ENCODE measurements around the gene P2RX6.
A peak's percentile ranks its signal among the peaks of the same experiment; 100 is the strongest.

P2RX6 gene

DNA sequence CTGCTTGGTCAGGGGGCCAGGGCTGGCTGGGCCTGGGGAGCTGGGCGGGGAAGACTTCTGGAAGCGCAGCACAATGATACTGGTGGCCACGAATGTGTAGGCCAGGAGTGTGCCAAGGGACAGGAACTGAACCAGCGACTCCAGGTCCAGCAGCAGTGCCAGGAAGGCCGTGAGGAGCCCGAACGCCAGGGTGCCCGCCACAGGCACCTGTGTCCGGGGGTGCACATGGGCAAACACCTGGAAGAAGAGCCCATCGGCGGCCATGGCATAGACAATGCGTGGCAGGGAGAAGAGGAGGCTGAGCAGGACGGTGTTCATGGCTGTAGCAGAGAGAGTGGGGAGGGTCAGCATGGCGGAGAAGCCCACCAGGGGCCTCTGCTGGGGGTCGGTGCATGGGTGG, 15.1 kb downstream of the P2RX6 start:
- TF ChIP-seq, protein P1, sequence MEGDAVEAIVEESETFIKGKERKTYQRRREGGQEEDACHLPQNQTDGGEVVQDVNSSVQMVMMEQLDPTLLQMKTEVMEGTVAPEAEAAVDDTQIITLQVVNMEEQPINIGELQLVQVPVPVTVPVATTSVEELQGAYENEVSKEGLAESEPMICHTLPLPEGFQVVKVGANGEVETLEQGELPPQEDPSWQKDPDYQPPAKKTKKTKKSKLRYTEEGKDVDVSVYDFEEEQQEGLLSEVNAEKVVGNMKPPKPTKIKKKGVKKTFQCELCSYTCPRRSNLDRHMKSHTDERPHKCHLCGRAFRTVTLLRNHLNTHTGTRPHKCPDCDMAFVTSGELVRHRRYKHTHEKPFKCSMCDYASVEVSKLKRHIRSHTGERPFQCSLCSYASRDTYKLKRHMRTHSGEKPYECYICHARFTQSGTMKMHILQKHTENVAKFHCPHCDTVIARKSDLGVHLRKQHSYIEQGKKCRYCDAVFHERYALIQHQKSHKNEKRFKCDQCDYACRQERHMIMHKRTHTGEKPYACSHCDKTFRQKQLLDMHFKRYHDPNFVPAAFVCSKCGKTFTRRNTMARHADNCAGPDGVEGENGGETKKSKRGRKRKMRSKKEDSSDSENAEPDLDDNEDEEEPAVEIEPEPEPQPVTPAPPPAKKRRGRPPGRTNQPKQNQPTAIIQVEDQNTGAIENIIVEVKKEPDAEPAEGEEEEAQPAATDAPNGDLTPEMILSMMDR (IDR thresholded peaks at IDR 0.05) = no peak
- DNase-seq = no peak
- H3K9me3 ChIP-seq = no peaks in the 10 kb centered on the region
- intact Hi-C loops (cut with DNase I; ENCODE audit: low total_unique reads) = loop anchor here (5.0 kb wide), 1 partner anchor 937 kb away; no protein-coding TSS in a partner anchor
- H3K36me3 ChIP-seq = no peaks in the 10 kb centered on the region
- no peak overlapping the region for H3K4me3 ChIP-seq
- H3K4me1 ChIP-seq = peaks cover 0 to 15% (median 9%) of the 10 kb centered on the region in 4 donors
- peaks cover 0 to 75% of the 10 kb centered on the region in 2 donors for H3K27me3 ChIP-seq
- no peak overlapping the region for H3K27ac ChIP-seq

DNA sequence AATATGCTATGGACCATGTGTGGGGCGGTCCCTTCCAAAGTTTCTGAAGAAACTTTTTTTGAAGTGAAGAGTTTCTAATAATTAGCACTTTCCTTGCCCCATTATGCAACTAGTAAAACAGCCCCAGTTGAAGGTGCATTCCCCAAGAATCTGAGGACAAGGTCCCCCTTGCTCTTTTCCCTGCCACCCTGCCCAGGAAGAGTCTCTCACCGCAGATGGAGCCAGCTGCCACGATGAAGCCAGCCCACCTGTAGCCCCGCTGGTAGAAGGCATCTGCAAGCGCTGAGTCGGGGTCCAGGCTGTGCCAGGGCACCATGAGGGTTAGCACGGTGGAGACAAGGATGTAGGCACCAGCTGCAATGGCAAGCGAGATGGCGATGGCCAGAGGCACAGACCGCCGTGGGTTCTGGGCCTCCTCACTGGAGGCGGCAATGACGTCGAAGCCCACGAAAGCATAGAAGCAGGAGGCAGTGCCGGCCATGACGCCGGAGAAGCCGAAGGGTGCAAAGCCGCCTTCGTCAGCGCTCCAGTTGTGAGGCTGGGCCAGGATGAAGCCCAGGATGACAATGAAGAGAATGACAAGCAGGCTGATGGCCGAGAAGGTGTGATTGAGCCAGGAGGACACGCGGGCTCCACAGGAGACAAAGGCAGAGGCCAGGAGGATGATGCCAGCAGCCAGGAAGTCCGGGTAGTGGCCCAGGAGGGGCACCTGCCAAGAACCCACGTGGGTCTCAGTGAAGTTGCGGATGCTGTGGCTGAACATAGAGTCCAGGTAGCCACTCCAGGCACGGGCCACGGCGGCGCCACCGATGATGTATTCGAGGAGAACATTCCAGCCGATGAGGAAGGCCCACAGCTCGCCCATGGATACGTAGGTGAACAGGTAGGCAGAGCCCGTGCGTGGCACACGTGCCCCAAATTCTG, 15.9 kb downstream of the P2RX6 start:
- no peak overlapping the region for H3K4me3 ChIP-seq
- no peaks in the 10 kb centered on the region for H3K36me3 ChIP-seq
- H3K9me3 ChIP-seq = no peaks in the 10 kb centered on the region
- TF ChIP-seq, protein P1 (IDR thresholded peaks at IDR 0.05) = no peak
- H3K4me1 ChIP-seq = peaks cover 0 to 15% (median 9%) of the 10 kb centered on the region in 4 donors
- peaks cover 0 to 71% of the 10 kb centered on the region in 2 donors for H3K27me3 ChIP-seq
- no peak for DNase-seq
- no peak overlapping the region for H3K27ac ChIP-seq
- intact Hi-C loops (cut with DNase I; ENCODE audit: low total_unique reads) = loop anchor here (5.0 kb wide), 1 partner anchor 936 kb away; no protein-coding TSS in a partner anchor

DNA sequence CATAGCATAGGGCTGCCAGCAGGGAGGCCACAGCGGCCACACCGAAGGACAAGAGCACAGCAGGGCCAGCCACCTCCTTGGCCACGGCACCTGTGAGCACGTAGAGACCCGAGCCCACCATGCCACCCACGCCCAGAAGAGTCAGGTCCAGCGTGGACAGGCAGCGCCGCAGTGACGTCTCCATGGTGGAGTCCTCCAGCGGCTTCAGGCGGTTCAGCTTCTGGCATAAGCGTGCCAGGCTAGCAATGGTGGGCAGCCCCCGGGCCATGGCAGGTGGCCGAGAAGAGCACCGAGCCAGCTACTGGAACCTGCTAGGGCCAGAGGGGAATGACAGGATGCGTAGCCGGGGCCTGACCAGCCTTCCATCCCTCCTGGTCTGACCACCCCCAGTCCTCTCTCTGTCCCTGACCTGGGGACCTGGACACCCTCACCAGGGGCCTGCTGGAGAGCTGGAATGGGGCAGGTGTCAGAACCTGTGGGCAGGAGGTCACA, 16.6 kb downstream of the P2RX6 start:
- Histone ChIP-seq H3K4me1 (peaks cover 0 to 15% (median 9%) of the 10 kb centered on the region in 4 donors), H3K27me3 (peaks cover 0 to 64% of the 10 kb centered on the region in 2 donors), H3K4me3 (no peak overlapping the region), H3K9me3 (no peaks in the 10 kb centered on the region), H3K36me3 (no peaks in the 10 kb centered on the region), H3K27ac (no peak overlapping the region)
- intact Hi-C loops (cut with DNase I; ENCODE audit: low total_unique reads) = loop anchor here (5.0 kb wide), 1 partner anchor 936 kb away; no protein-coding TSS in a partner anchor
- no peak for DNase-seq
- TF ChIP-seq, protein P1 (IDR thresholded peaks at IDR 0.05) = no peak

DNA sequence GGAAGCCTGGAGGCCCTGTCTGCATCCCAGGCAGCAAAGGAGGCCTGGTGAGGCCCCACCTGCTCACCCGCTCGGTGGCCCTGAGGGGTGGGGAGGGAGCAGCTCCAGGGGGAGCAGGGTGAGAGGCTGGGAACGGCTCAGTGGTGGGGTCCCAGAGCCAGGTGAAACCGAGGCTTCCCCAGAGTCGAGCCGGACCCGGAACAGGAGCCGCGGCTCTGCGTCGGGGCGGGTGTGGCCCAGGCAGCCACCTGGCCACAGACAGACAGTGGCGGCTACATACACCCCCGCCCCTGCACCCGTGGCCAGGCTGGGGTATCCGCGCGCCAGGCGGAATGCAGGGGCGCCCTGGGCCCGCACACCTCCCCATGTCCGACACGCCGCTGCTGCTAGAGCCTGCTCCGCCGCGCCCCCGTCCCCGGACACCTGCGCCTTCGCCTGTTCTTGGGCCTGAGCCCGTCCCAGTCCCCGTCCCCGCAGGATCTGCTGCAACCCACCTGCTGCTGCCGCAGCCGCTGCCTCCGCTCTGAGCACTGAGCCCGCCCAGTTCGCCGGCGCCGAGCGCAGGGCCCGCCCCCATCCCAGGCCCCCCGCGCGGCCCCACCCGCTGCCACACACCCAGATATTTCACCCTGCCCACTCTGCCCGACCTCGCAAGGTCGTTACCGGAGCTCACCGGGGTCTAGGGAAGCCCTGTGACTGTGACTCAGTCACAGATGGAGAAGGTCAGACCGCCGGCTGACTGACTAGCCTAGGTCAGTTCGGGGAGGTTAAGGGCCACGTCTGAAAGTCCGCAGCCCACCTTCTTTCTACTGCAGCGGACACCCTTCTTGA, 17.3 kb downstream of the P2RX6 start, which contains the start of gene SLC7A4:
Gene SLC7A4, minus strand, starts transcription at position 525 of the 831 bp plus-strand sequence. CDS start 749 bp downstream, outside the sequence.
- peak within 1 kb of the TSS; percentile 30 to 34 for H3K4me3 ChIP-seq
- intact Hi-C loops (cut with DNase I; ENCODE audit: low total_unique reads) = loop anchor here (5.0 kb wide), 1 partner anchor 935 kb away; no protein-coding TSS in a partner anchor
- no peaks in the 10 kb centered on the region for H3K36me3 ChIP-seq
- TF ChIP-seq, protein P1 (IDR thresholded peaks at IDR 0.05) = no peak
- H3K9me3 ChIP-seq = no peaks in the 10 kb centered on the region
- H3K27me3 ChIP-seq = peaks cover 0 to 58% of the 10 kb centered on the region in 2 donors
- no peak within 1 kb of the TSS for H3K27ac ChIP-seq
- no peak for DNase-seq
- peaks cover 0 to 14% (median 10%) of the 10 kb centered on the region in 4 donors for H3K4me1 ChIP-seq
